ENCODE data around the gene FADS3. TPM values are rescaled to one million over a fixed set of nuclear protein-coding genes. Genes with fewer than 3 reads are reported as not detected.

FADS3 gene
- total RNA-seq, 2 donors from 2014 or later = 368 to 393 TPM

DNA sequence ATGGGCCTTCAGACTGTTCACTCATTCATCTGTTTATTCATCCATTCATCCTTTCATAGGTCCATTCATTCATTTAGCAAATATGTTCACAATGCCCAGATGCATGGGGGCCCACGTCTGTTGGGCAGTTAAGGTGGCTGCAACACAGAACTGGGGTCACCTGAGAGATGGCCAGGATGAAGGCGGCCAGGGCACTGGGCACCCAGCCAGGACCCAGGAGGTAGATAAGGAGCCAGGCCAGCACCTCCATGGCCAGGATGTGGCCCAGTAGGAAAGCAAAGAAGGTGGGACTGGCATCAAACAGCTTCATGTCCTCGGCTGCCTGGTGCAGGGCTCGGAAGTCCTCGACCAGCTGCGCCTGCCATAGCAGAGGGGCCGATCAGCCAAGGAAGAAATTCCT, 12.2 kb downstream of the FADS3 start:
- no peaks in the 10 kb centered on the region for H3K27me3 ChIP-seq (replicated peaks; ENCODE audit: insufficient read depth)
- H3K27ac ChIP-seq = no peak overlapping the region
- no peaks in the 10 kb centered on the region for H3K9me3 ChIP-seq
- H3K4me1 ChIP-seq (ENCODE audit: control insufficient read depth in 1 of 2, low read depth in 2 of 2) = peaks cover 28 to 44% of the 10 kb centered on the region in 2 donors
- ATAC-seq (ENCODE audit: insufficient number of reproducible peaks, low FRiP score, low read depth) (no peak), DNase-seq (ENCODE audit: low spot score) (no peak)
- H3K4me3 ChIP-seq = no peak overlapping the region
- H3K36me3 ChIP-seq = peaks cover 35% of the 10 kb centered on the region
- TF ChIP-seq, protein P1, sequence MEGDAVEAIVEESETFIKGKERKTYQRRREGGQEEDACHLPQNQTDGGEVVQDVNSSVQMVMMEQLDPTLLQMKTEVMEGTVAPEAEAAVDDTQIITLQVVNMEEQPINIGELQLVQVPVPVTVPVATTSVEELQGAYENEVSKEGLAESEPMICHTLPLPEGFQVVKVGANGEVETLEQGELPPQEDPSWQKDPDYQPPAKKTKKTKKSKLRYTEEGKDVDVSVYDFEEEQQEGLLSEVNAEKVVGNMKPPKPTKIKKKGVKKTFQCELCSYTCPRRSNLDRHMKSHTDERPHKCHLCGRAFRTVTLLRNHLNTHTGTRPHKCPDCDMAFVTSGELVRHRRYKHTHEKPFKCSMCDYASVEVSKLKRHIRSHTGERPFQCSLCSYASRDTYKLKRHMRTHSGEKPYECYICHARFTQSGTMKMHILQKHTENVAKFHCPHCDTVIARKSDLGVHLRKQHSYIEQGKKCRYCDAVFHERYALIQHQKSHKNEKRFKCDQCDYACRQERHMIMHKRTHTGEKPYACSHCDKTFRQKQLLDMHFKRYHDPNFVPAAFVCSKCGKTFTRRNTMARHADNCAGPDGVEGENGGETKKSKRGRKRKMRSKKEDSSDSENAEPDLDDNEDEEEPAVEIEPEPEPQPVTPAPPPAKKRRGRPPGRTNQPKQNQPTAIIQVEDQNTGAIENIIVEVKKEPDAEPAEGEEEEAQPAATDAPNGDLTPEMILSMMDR (IDR thresholded peaks at IDR 0.05) = no peak

DNA sequence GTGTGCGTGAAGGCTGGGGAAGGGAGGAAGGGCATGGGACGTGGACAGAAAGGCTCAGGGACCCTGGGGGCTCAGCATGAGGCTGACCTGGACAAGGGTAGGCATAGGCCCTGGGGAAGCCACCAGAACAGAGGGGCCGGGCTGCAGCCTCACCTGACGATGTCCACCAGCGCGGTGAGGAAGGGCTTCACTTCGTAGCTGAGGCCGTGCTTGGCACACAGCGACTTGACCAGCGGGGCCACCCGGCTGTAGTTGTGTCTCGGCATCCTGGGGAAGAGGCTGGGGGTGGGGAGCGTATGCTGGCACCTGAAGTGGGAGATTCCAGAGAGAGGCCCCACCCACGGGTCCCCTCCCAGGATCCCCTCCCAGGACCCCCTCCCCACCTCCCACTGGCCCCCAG, 15.6 kb downstream of the FADS3 start:
- Histone ChIP-seq H3K27me3 (replicated peaks; ENCODE audit: insufficient read depth) (no peaks in the 10 kb centered on the region), H3K4me1 (ENCODE audit: control insufficient read depth in 1 of 2, low read depth in 2 of 2) (peaks cover 8 to 37% of the 10 kb centered on the region in 2 donors), H3K36me3 (peaks cover 34% of the 10 kb centered on the region), H3K4me3 (no peak overlapping the region), H3K9me3 (no peaks in the 10 kb centered on the region), H3K27ac (no peak overlapping the region)
- TF ChIP-seq, protein P1 (IDR thresholded peaks at IDR 0.05) = no peak
- no peak for DNase-seq (ENCODE audit: low spot score)
- ATAC-seq (ENCODE audit: insufficient number of reproducible peaks, low FRiP score, low read depth) = no peak

DNA sequence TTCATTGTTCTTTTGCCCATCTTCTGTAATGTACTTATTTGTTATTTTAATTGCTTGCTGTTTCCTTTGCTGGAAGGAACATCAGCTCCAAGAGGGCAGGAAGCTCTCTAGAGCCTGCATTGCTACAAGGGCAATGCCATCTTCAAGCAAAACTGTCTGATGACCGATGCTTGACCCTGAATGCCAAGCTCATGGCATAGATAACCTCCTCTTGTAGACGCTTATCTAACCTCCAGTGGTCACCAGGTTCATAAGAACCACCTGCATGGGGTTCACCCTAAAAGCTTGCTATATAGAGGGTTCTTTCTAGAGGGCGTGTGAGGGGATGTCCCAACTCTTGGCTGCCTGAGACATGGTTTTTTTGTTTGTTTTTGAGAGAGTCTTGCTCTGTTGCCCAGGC, 16.5 kb downstream of the FADS3 start:
- Histone ChIP-seq H3K27ac (peak overlapping the region in 1 of 2 donors; percentile 49), H3K4me3 (no peak overlapping the region), H3K4me1 (ENCODE audit: control insufficient read depth in 1 of 2, low read depth in 2 of 2) (peaks cover 8 to 37% of the 10 kb centered on the region in 2 donors), H3K36me3 (peaks cover 33% of the 10 kb centered on the region), H3K27me3 (replicated peaks; ENCODE audit: insufficient read depth) (no peaks in the 10 kb centered on the region), H3K9me3 (no peaks in the 10 kb centered on the region)
- no peak for DNase-seq (ENCODE audit: low spot score)
- ATAC-seq (ENCODE audit: insufficient number of reproducible peaks, low FRiP score, low read depth) = no peak
- TF ChIP-seq, protein P1 (IDR thresholded peaks at IDR 0.05) = no peak

DNA sequence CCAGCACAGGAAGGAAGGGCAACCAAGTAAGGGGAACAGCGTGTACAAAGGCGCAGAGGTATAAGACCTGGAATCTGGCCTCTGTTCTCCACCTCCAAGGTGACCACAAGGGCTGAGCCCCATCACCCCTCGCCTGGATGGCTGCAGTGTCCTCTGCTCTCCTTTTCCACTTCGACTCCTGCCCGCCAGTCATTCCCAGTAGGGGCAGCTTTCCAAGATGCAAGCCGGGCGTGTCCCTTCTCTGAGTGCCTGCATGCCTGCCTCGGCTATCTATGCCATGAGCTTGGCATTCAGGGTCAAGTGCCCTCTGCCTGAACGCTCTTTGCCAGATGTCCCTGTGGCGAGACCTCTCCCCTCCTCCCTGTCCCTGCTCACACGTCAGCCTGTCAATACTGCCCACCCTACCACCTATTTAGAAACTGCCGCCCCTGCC, 17.0 kb downstream of the FADS3 start:
- TF ChIP-seq, protein P1 (IDR thresholded peaks at IDR 0.05) = no peak
- H3K9me3 ChIP-seq = no peaks in the 10 kb centered on the region
- H3K27me3 ChIP-seq (replicated peaks; ENCODE audit: insufficient read depth) = no peaks in the 10 kb centered on the region
- no peak overlapping the region for H3K4me3 ChIP-seq
- ATAC-seq (ENCODE audit: insufficient number of reproducible peaks, low FRiP score, low read depth) (no peak), DNase-seq (ENCODE audit: low spot score) (no peak)
- peak overlapping the region in 1 of 2 donors; percentile 49 for H3K27ac ChIP-seq
- H3K4me1 ChIP-seq (ENCODE audit: control insufficient read depth in 1 of 2, low read depth in 2 of 2) = peaks cover 8 to 37% of the 10 kb centered on the region in 2 donors
- H3K36me3 ChIP-seq = peaks cover 29% of the 10 kb centered on the region

DNA sequence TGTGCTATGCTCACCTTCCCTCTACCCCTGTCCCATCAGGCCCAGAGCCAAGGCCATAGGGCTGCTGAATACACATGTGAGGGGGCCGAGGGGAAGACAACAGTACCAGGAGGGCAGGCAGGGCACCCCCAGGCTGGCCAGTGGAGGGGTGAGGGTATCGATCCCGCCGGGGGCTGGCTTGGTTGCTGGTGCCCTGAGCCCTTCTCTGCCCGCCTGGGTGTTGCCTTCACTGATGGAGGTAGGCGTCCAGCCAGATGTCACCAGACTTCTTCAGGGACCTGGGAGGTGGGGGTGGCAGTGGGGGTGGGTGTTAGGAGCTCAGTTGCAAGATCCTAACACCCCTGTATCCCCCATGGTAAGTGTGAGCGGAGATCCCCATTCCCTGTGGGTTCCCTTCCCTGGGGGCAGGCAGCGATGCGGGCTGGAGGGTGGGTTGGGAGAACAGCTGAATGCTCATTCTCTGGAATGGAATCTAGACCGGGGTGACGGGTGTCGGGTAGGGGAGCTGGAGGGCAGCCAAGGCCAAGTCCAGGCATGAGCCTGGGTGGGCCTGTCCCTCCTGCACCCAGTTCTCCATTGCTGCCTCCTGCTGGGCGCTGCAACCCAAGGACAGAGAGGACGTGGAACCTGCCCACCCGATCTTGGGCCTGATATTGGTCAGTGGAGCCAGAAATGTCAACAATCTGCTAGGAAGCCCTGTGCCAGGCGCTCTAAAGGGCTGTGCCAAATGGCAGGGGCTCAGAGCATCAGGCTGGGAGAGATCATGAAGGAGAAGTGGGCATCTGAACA, 17.6 kb downstream of the FADS3 start:
- H3K27me3 ChIP-seq (replicated peaks; ENCODE audit: insufficient read depth) = no peaks in the 10 kb centered on the region

More for the DNA sequence above, 17.6 kb downstream of the FADS3 start:
- peaks cover 8 to 37% of the 10 kb centered on the region in 2 donors for H3K4me1 ChIP-seq (ENCODE audit: control insufficient read depth in 1 of 2, low read depth in 2 of 2)
- peak overlapping the region in 1 of 2 donors; percentile 49 for H3K27ac ChIP-seq
- ATAC-seq (ENCODE audit: insufficient number of reproducible peaks, low FRiP score, low read depth) (no peak), DNase-seq (ENCODE audit: low spot score) (no peak)
- TF ChIP-seq, protein P1 (IDR thresholded peaks at IDR 0.05) = no peak
- H3K4me3 ChIP-seq = no peak overlapping the region
- H3K36me3 ChIP-seq = peaks cover 23% of the 10 kb centered on the region
- H3K9me3 ChIP-seq = no peaks in the 10 kb centered on the region

All from thoracic aorta (tissue), 2 donors.